DOHH2 (cell line): ENCODE results near the gene QKI.

ENCODE experiments used
- H3F3A ChIP-seq: fragments of 200-600 bp; sonication (generic), shearing (Covaris generic); 2 replicates; pipeline ENCODE4 v1.6.0; 2016; ENCODE audit warnings: antibody characterized with exemption, mild to moderate bottlenecking; ENCODE audit not compliant: control insufficient read depth, insufficient read depth
- H3K27ac ChIP-seq: fragments of 200-600 bp; sonication (generic); 2 replicates; pipeline ENCODE4 v1.5.1; 2014; ENCODE audit warnings: low read depth, mild to moderate bottlenecking, low read length, moderate library complexity
- H3K27me3 ChIP-seq: fragments of 200-600 bp; sonication (generic); 2 replicates; pipeline ENCODE4 v1.6.1; 2014; ENCODE audit warnings: mild to moderate bottlenecking, low read length, mixed read lengths; ENCODE audit not compliant: control insufficient read depth
- H3K36me3 ChIP-seq: fragments of 200-600 bp; sonication (generic); 2 replicates; pipeline ENCODE4 v1.6.1; 2014; ENCODE audit warnings: mild to moderate bottlenecking, low read length, moderate library complexity, mixed read lengths; ENCODE audit not compliant: control insufficient read depth
- H3K4me1 ChIP-seq: fragments of 200-600 bp; sonication (generic); 2 replicates; pipeline ENCODE4 v1.6.1; 2014; ENCODE audit warnings: mild to moderate bottlenecking, low read length, mixed read lengths; ENCODE audit not compliant: control insufficient read depth
- H3K4me2 ChIP-seq: fragments of 200-600 bp; sonication (generic); 2 replicates; pipeline ENCODE4 v1.6.0; 2014; ENCODE audit warnings: mild to moderate bottlenecking, low read length, moderate library complexity
- H3K4me3 ChIP-seq: fragments of 200-600 bp; sonication (generic); 2 replicates; pipeline ENCODE4 v1.5.1; 2014; ENCODE audit warnings: mild to moderate bottlenecking, low read length, mixed read lengths
- H3K79me2 ChIP-seq: fragments of 200-600 bp; sonication (generic); 2 replicates; pipeline ENCODE4 v1.6.1; 2014; ENCODE audit warnings: mild to moderate bottlenecking, low read length, mixed read lengths; ENCODE audit not compliant: control insufficient read depth
- H3K9me2 ChIP-seq: fragments of 200-600 bp; sonication (generic); replicated peaks from 2 replicates; pipeline ENCODE4 v1.6.1; 2014; ENCODE audit warnings: mild to moderate bottlenecking, low read length, mixed read lengths; ENCODE audit not compliant: control insufficient read depth
- H3K9me3 ChIP-seq: fragments of 200-600 bp; sonication (generic); 2 replicates; pipeline ENCODE4 v1.6.1; 2014; ENCODE audit warnings: antibody characterized with exemption, low read length, mixed read lengths; ENCODE audit not compliant: control insufficient read depth, insufficient read depth
- H4K20me1 ChIP-seq: fragments of 200-600 bp; sonication (generic); 2 replicates; pipeline ENCODE4 v1.6.0; 2014; ENCODE audit warnings: low read depth, mild to moderate bottlenecking, antibody characterized with exemption, low read length, moderate library complexity; ENCODE audit not compliant: control insufficient read depth, insufficient read depth
- EZH2phosphoT487 ChIP-seq: fragments of 200-600 bp; sonication (generic); IDR thresholded peaks from 2 replicates; pipeline ENCODE4 v1.6.1; 2017; ENCODE audit warnings: borderline replicate concordance, mild to moderate bottlenecking, antibody characterized with exemption, low read length, moderate library complexity, mixed read lengths
- TF ChIP-seq, protein P1 (sequence below): fragments of 200-600 bp; sonication (generic); IDR thresholded peaks from one replicate; pipeline ENCODE4 v1.5.1; 2014; ENCODE audit warnings: antibody characterized with exemption, mild to moderate bottlenecking, low read depth, low read length; ENCODE audit not compliant: poor library complexity, severe bottlenecking

Gene QKI

DNA sequence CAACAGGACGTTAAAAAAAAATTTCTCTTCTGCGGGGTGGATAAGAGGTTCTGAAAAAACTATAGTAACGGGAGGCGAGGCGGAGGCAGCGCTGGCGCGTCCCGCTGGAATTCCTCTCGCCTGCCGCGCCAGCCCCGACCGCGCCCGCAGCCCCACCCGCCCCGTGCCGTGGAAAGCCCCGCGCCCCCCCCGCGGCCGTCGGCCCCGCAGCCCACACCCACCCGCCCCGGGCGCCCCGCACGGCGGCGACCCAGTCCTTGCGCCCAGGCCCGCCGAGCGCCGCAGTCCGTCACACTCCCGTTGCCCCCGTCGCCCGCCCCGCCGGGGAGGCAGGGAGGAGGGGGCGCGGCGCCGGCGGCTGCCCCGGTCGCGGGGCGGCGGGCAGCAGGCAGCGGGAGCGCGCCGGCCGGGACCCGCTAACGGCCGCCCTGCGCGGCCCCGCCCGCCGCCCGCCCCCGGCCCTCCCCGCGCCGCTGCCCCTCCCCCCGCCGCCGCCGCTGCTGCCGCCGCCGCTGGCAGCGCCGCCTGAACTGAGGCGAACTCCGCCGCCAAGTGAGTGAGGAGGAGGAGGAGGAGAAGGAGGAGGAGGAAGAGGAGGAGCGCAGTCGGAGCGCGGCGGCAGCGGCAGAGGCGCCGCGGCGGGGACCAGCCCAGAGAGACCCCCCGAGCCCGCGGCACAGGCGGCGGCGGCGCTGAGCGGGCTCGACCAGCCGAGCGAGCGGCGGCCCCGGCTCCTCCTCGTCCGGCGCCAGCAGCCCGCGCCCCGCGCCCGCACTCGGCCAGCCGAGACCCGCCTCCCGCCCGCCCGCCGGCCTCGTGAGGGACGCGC, at the start of gene QKI:
TSS of gene QKI (plus strand) at position 602 of the 829 bp plus-strand sequence. CDS start 476 bp downstream, outside the sequence.
- peaks cover 44% of the 10 kb centered on the region for H3K79me2 ChIP-seq
- no peaks in the 10 kb centered on the region for H3K36me3 ChIP-seq
- no peaks in the 10 kb centered on the region for H3K9me2 ChIP-seq
- H3K27me3 ChIP-seq, result no peaks in the 10 kb centered on the region
- H3K4me3 ChIP-seq, result peak within 1 kb of the TSS; percentile 96
- H3K9me3 ChIP-seq, result no peaks in the 10 kb centered on the region
- peak within 1 kb of the TSS; percentile 77 for H3K4me2 ChIP-seq
- TF ChIP-seq, protein P1, sequence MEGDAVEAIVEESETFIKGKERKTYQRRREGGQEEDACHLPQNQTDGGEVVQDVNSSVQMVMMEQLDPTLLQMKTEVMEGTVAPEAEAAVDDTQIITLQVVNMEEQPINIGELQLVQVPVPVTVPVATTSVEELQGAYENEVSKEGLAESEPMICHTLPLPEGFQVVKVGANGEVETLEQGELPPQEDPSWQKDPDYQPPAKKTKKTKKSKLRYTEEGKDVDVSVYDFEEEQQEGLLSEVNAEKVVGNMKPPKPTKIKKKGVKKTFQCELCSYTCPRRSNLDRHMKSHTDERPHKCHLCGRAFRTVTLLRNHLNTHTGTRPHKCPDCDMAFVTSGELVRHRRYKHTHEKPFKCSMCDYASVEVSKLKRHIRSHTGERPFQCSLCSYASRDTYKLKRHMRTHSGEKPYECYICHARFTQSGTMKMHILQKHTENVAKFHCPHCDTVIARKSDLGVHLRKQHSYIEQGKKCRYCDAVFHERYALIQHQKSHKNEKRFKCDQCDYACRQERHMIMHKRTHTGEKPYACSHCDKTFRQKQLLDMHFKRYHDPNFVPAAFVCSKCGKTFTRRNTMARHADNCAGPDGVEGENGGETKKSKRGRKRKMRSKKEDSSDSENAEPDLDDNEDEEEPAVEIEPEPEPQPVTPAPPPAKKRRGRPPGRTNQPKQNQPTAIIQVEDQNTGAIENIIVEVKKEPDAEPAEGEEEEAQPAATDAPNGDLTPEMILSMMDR, result no peak
- no peak for TF ChIP-seq EZH2phosphoT487
- H4K20me1 ChIP-seq, result peaks cover 25% of the 10 kb centered on the region
- peak within 1 kb of the TSS; percentile 80 for H3K27ac ChIP-seq
- peaks cover 13% of the 10 kb centered on the region for H3F3A ChIP-seq
- H3K4me1 ChIP-seq, result peaks cover 32% of the 10 kb centered on the region

DNA sequence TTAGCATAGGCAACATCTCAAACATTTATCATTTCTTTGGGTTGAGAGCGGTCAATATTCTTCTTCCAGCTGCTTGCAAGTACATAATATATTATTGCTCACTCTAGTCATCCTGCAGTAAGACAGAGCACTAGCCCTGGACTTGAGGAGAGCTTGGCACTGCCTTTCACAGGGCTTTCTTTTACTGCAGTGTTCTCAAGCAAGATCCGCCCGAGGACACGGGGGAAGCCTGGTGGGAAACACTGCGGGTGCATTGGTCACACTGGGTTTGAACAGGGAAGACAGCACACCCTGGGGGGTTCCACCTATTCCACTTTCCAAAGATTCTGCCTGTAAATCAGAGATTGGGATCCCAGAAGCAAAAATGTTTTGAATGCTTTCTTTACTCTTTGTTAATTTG, 48.2 kb upstream of the QKI start:
- no peak overlapping the region for H3K4me3 ChIP-seq
- H3K9me3 ChIP-seq, result no peaks in the 10 kb centered on the region
- H3K36me3 ChIP-seq, result no peaks in the 10 kb centered on the region
- TF ChIP-seq EZH2phosphoT487, result no peak
- TF ChIP-seq, protein P1, result no peak
- no peaks in the 10 kb centered on the region for H3K27me3 ChIP-seq
- H3K27ac ChIP-seq, result no peak overlapping the region
- H3K4me1 ChIP-seq, result peaks cover 7% of the 10 kb centered on the region
- H4K20me1 ChIP-seq, result no peaks in the 10 kb centered on the region
- no peaks in the 10 kb centered on the region for H3F3A ChIP-seq
- H3K79me2 ChIP-seq, result no peaks in the 10 kb centered on the region
- no peak overlapping the region for H3K4me2 ChIP-seq
- H3K9me2 ChIP-seq, result no peaks in the 10 kb centered on the region

DNA sequence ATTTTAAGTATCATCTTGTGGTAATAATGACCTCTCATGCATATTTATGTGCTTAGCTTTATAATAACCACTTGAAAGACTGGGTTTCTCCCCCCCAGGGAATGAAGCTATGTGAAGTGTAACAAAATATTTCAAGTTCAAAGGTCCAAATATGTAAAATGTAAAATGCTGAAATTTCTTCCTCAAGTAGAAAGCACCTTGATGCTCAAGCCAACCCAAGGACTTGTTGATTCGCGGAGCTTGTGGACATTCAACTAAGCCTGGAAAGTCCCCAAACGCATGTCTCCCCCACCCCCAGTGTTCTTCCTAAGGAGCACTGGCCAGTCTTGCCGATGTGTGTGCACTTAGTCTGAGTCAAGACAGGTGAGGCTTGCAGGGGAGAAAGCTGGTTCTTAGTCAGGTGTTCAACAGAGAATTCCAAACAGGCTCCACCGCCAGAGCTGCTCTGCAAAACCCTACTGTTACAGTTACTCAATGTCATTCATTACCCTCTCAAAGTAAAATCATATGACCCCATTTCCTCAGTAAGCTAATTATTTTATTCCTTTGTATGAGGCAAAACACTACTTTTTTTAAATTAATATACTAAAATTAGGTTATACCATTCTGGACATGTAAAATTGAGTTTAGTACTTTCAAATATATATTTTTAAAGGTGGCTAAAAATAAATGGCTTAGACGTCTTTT, 46.9 kb upstream of the QKI start:
- Histone ChIP-seq H3K79me2 (no peaks in the 10 kb centered on the region), H3K9me3 (no peaks in the 10 kb centered on the region), H3K4me2 (no peak overlapping the region), H3K27ac (no peak overlapping the region), H3K36me3 (no peaks in the 10 kb centered on the region), H4K20me1 (no peaks in the 10 kb centered on the region), H3K27me3 (no peaks in the 10 kb centered on the region), H3K4me3 (no peak overlapping the region), H3K9me2 (no peaks in the 10 kb centered on the region), H3K4me1 (peaks cover 7% of the 10 kb centered on the region), H3F3A (no peaks in the 10 kb centered on the region)
- TF ChIP-seq, protein P1, result no peak
- TF ChIP-seq EZH2phosphoT487, result no peak
